H1 (cell line): ENCODE data around the gene RBP4. TPM values are rescaled to one million over a fixed set of nuclear protein-coding genes. Genes with fewer than 3 reads are reported as not detected.

ENCODE experiments used
- BACH1 ChIP-seq: IDR thresholded peaks from 2 replicates; pipeline ENCODE4 v1.6.1; 2012; ENCODE audit warnings: low read length, improper control_type of control experiment
- CHD2 ChIP-seq: IDR thresholded peaks from 2 replicates; pipeline ENCODE4 v1.6.1; 2012; ENCODE audit warnings: low read length, improper control_type of control experiment
- KDM5A ChIP-seq: fragments of 200-600 bp; IDR thresholded peaks from 2 replicates; pipeline ENCODE4 v1.7.1; 2012; ENCODE audit warnings: mild to moderate bottlenecking, low read length, inconsistent platforms, mixed read lengths
- POLR2A ChIP-seq, 2 experiments: IDR thresholded peaks; 1 replicate in 1 of 2; 2 replicates in 1 of 2; pipeline ENCODE4 v1.6.1; 2011; ENCODE audit warnings: low read depth in 2 of 2, low read length in 2 of 2, mild to moderate bottlenecking in 2 of 2; ENCODE audit errors: control extremely low read depth in 1 of 2
- ZNF274 ChIP-seq: IDR thresholded peaks from 2 replicates; pipeline ENCODE4 v1.7.0; 2012; ENCODE audit warnings: low read length, borderline replicate concordance; ENCODE audit errors: extremely low read depth
- polyA plus RNA-seq, 7 experiments: library from polyadenylated mRNA; depleted of rRNA in 3 of 7; stranded (reverse) in 5 of 7; unstranded in 2 of 7; fragments of >200 nt in 5 of 7; fragments of 200-250 nt in 2 of 7; gene quantifications; 1 replicate in 5 of 7; 2 replicates in 1 of 7; 4 replicates in 1 of 7; pipeline versions ENCODE4 v1.2.1 to v1.2.3, GENCODE V29; 2011 to 2013; ENCODE audit warnings: missing spikeins in 2 of 7, mixed read lengths in 2 of 7
- total RNA-seq: library from RNA; stranded (reverse); fragmentation: NEBNext Ultra II Directional; extraction: Animal tissue kit (Norgen Biotek cat#: 25700); gene quantifications from 2 replicates; pipeline ENCODE4 v1.2.1, GENCODE V29; 2021

Gene RBP4
- total and polyA plus RNA-seq, 2 of the 8 experiments (the other 6 are each of a cell fraction or from before 2014, with no cell fraction given) = 0.42 to 0.97 TPM

DNA sequence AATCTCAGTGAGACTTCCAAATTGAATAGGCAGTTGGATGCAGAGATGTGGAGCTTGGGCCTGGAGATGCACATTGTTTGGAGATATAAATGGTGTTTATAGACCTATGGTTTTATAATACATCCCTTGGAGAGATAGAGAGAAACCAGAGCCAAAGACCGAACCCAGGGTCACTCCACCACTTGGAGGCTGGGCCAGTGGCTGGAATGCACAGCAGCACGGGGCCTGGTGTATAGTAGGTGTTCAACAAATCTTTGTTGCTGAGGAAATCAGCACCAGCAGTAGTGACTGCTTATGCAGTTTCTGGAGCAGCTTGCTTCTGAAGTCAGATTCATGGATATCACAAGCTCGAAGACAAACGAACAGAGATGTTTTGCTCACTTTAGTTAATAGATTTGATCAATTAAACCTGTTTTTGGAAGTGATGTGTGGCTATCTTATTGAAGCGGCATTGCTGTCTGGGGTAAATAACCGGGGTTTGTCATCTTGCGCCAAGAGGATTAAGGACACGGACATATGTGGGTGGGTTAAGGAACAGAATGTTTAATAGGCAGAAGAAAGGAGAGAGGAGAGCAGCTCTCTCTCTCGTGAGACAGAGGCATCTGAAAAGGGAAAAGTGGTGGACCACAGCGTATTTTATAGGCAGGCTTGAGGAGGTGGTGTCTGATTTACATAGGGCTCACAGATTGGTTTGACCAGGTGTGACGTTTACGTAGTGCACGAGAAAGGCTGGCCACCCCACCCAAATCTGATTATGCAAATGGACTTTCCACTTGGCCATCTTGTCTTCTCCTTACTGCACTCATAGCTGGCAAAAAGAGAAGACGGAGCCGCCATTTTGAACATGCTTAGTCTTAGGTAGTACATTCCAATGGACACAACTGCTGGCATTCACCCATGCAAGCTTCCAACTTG is 11.1 kb downstream of the RBP4 start (continued):
- no peak for TF ChIP-seq ZNF274
- no peak for TF ChIP-seq POLR2A (IDR thresholded peaks at IDR 0.05; ENCODE audit: control extremely low read depth in 1 of 2, low read depth in 2 of 2, low read length in 2 of 2)
- TF ChIP-seq CHD2 = no peak
- no peak for TF ChIP-seq KDM5A
- TF ChIP-seq BACH1 = no peak
- TF ChIP-seq, all 59 proteins: peak for 0
